Measurements from ENCODE around the gene PUS7L. TPM values are rescaled to one million over a fixed set of nuclear protein-coding genes. Genes with fewer than 3 reads are reported as not detected.

Gene PUS7L
- polyA plus RNA-seq, 1 of the 3 experiments (the other 2 are of a cell fraction), result 1.8 TPM

GRCh38 chr12:43758728-43759563, at the start of gene PUS7L, which contains the start of gene IRAK4 (continued):
- TF ChIP-seq FOXJ3 (CRISPR knock-in tag; IDR thresholded peaks at IDR 0.05), result no peak
- peak; percentile 12; the same call in 1 of the 2 replicates for TF ChIP-seq SIN3A (IDR thresholded peaks at IDR 0.05; ENCODE audit: borderline replicate concordance, low read depth, low read length)
- TF ChIP-seq GABPA (IDR thresholded peaks at IDR 0.05; ENCODE audit: low read depth), result no peak
- TF ChIP-seq NFIC (IDR thresholded peaks at IDR 0.05; ENCODE audit: borderline replicate concordance), result no peak
- no peak for TF ChIP-seq USF1 (IDR thresholded peaks at IDR 0.05; ENCODE audit: borderline replicate concordance, low read depth)
- peak; percentile 42 for TF ChIP-seq RAD21 (IDR thresholded peaks at IDR 0.05; ENCODE audit: low read length)
- no peak for TF ChIP-seq RFX5 (IDR thresholded peaks at IDR 0.05; ENCODE audit: low read length)
- peak; percentile 18; the same call in 1 of the 2 replicates for TF ChIP-seq MAX (IDR thresholded peaks at IDR 0.05; ENCODE audit: low read depth)
- TF ChIP-seq MEF2A (IDR thresholded peaks at IDR 0.05; ENCODE audit: borderline replicate concordance, low read depth), result no peak
- no peak for TF ChIP-seq EP300 (IDR thresholded peaks at IDR 0.05; ENCODE audit: borderline replicate concordance in 1 of 2, low read depth in 1 of 2, low read length in 1 of 2)
- TF ChIP-seq FOSL2 (IDR thresholded peaks at IDR 0.05; ENCODE audit: borderline replicate concordance, low read depth), result no peak
- TF ChIP-seq RCOR1 (IDR thresholded peaks at IDR 0.05; ENCODE audit: low read length), result peak; percentile 60; the same call in 1 of the 2 replicates

- Histone ChIP-seq H2AFZ (ENCODE audit: low read depth) (peak overlapping the region; percentile 91), H3K27ac (ENCODE audit: low read depth in 2 of 2, low read length in 1 of 2) (no peak overlapping the region; a peak in 2 of 4 replicates), H3K4me1 (ENCODE audit: control insufficient read depth in 1 of 2, insufficient read depth in 2 of 2, low read depth in 1 of 2, low read length in 1 of 2) (peaks cover 0 to 11% of the 10 kb centered on the region in 2 experiments; a peak in 2 of 4 replicates), H3K4me3 (ENCODE audit: low read depth in 2 of 2, low read length in 1 of 2) (peak overlapping the region in 1 of 2 experiments; percentile 94; a peak in 1 of 4 replicates), H3K79me2 (ENCODE audit: insufficient read depth) (peaks cover 37% of the 10 kb centered on the region), H3K27me3 (ENCODE audit: insufficient read depth) (no peaks in the 10 kb centered on the region), H3K9ac (no peak overlapping the region), H4K20me1 (ENCODE audit: insufficient read depth) (peaks cover 18% of the 10 kb centered on the region), H3K36me3 (replicated peaks in 1 of 2; ENCODE audit: control insufficient read depth in 1 of 2, insufficient read depth in 2 of 2, low read length in 1 of 2) (peaks cover 19 to 20% of the 10 kb centered on the region in 2 experiments), H3K4me2 (peak overlapping the region; percentile 76; the same call in 1 of the 2 replicates), H3K9me3 (no peaks in the 10 kb centered on the region), H3K9me2 (no peaks in the 10 kb centered on the region), H3F3A (replicated peaks; ENCODE audit: insufficient read depth) (peaks cover 3% of the 10 kb centered on the region)
- WGBS (ENCODE audit: low lambda C conversion rate), result 94% methylated on average over 3 of the region's 3 CpGs
- no peak for DNase-seq
- no peak for TF ChIP-seq NRF1 (IDR thresholded peaks at IDR 0.05; ENCODE audit: low read depth, low read length)
- TF ChIP-seq FOSL2 (IDR thresholded peaks at IDR 0.05; ENCODE audit: borderline replicate concordance, low read depth), result no peak
- no peak for TF ChIP-seq ZBTB33 (IDR thresholded peaks at IDR 0.05; ENCODE audit: borderline replicate concordance, low read depth)
- TF ChIP-seq RXRA (IDR thresholded peaks at IDR 0.05; ENCODE audit: borderline replicate concordance, low read depth), result no peak
- no peak for TF ChIP-seq CTCF (IDR thresholded peaks at IDR 0.05)
- no peak for TF ChIP-seq EP300 (IDR thresholded peaks at IDR 0.05; ENCODE audit: borderline replicate concordance in 1 of 2, low read depth in 1 of 2, low read length in 1 of 2)
- POLR2A ChIA-PET, result interaction anchor here (2.5 kb wide), 1 partner anchor 28 kb away, joined by 16 read pairs; the partner anchor contains the start of gene TMEM117
- CTCF ChIA-PET, result interaction anchor here (1.1 kb wide), 1 partner anchor 75 kb away, joined by 4 read pairs; no protein-coding TSS in a partner anchor
Measured at GRCh38 chr12:43807386-43807785, 48.8 kb upstream of the PUS7L start.
